Measurements from ENCODE around the gene MYO10. TPM values are rescaled to one million over a fixed set of nuclear protein-coding genes. Genes with fewer than 3 reads are reported as not detected.

MYO10 gene
- total RNA-seq, 1 donor = 37.1 TPM

GRCh38 chr5:16687898-16688297, 248.2 kb downstream of the MYO10 start:
- no peak for TF ChIP-seq CTCF (IDR thresholded peaks at IDR 0.05; ENCODE audit: insufficient read depth, low read length)
- DNase-seq (ENCODE audit: low read depth) = no peak
- no peak overlapping the region for H3K4me3 ChIP-seq (ENCODE audit: low read depth, low read length)

GRCh38 chr5:16685069-16685468, 251.0 kb downstream of the MYO10 start:
- DNase-seq (ENCODE audit: low read depth) = no peak

GRCh38 chr5:16681876-16682275, 254.2 kb downstream of the MYO10 start:
- no peak overlapping the region for H3K4me3 ChIP-seq (ENCODE audit: low read depth, low read length)
- no peak for TF ChIP-seq CTCF (IDR thresholded peaks at IDR 0.05; ENCODE audit: insufficient read depth, low read length)
- no peak for DNase-seq (ENCODE audit: low read depth)

More at GRCh38 chr5:16685069-16685468, 251.0 kb downstream of the MYO10 start:
- TF ChIP-seq CTCF (IDR thresholded peaks at IDR 0.05; ENCODE audit: insufficient read depth, low read length) = no peak
- H3K4me3 ChIP-seq (ENCODE audit: low read depth, low read length) = no peak overlapping the region

GRCh38 chr5:16679863-16680262, 256.2 kb downstream of the MYO10 start:
- TF ChIP-seq CTCF (IDR thresholded peaks at IDR 0.05; ENCODE audit: insufficient read depth, low read length) = no peak
- no peak overlapping the region for H3K4me3 ChIP-seq (ENCODE audit: low read depth, low read length)
- DNase-seq (ENCODE audit: low read depth) = no peak

GRCh38 chr5:16679190-16679589, 256.9 kb downstream of the MYO10 start:
- no peak overlapping the region for H3K4me3 ChIP-seq (ENCODE audit: low read depth, low read length)
- TF ChIP-seq CTCF (IDR thresholded peaks at IDR 0.05; ENCODE audit: insufficient read depth, low read length) = no peak
- no peak for DNase-seq (ENCODE audit: low read depth)

GRCh38 chr5:16675806-16676205, 260.3 kb downstream of the MYO10 start:
- no peak overlapping the region for H3K4me3 ChIP-seq (ENCODE audit: low read depth, low read length)
- no peak for TF ChIP-seq CTCF (IDR thresholded peaks at IDR 0.05; ENCODE audit: insufficient read depth, low read length)
- DNase-seq (ENCODE audit: low read depth) = no peak

GRCh38 chr5:16674750-16675149, 261.3 kb downstream of the MYO10 start:
- no peak for DNase-seq (ENCODE audit: low read depth)
- no peak overlapping the region for H3K4me3 ChIP-seq (ENCODE audit: low read depth, low read length)
- TF ChIP-seq CTCF (IDR thresholded peaks at IDR 0.05; ENCODE audit: insufficient read depth, low read length) = no peak
